Muscle of leg (tissue), 11 donors: Measurements from ENCODE around the gene PRKAG2. TPM values are rescaled to one million over a fixed set of nuclear protein-coding genes. Genes with fewer than 3 reads are reported as not detected.

ENCODE experiments used
- DNase-seq: peaks from one replicate; pipeline ENCODE4 v3.0.0; 2013
- H3K27ac ChIP-seq: one replicate; pipeline ENCODE4 v1.5.1; 2013; ENCODE audit warnings: mild to moderate bottlenecking, low read length, control low read depth
- H3K27me3 ChIP-seq: one replicate; pipeline ENCODE4 v1.6.1; 2013; ENCODE audit warnings: low read length; ENCODE audit not compliant: control insufficient read depth, insufficient read depth
- H3K36me3 ChIP-seq: one replicate; pipeline ENCODE4 v1.6.1; 2013; ENCODE audit warnings: low read length; ENCODE audit not compliant: control insufficient read depth, insufficient read depth
- H3K4me1 ChIP-seq: one replicate; pipeline ENCODE4 v1.6.1; 2013; ENCODE audit warnings: low read length; ENCODE audit not compliant: control insufficient read depth, insufficient read depth
- H3K4me3 ChIP-seq: one replicate; pipeline ENCODE4 v1.5.1; 2013; ENCODE audit warnings: low read length, control low read depth
- H3K9me3 ChIP-seq: replicated peaks from 2 replicates; pipeline ENCODE4 v1.6.1; 2013; ENCODE audit warnings: low read depth, low read length; ENCODE audit not compliant: control insufficient read depth
- whole genome bisulfite sequencing: methylation state at CpG from one replicate; pipeline ENCODE4 v1.1.5; 2013; ENCODE audit warnings: missing lambda C conversion rate; ENCODE audit not compliant: insufficient coverage; 5-methylcytosine and 5-hydroxymethylcytosine counted together
- polyA plus RNA-seq, 8 donors: library from polyadenylated mRNA; unstranded; fragments of 120-200 nt; gene quantifications; one replicate each; pipeline versions ENCODE4 v1.2.1 to v1.2.3, GENCODE V29; 2013; ENCODE audit warnings: inconsistent platforms in 1 of 8, low replicate concordance in 1 of 8; ENCODE audit not compliant: insufficient read length in 8 of 8, insufficient read depth in 1 of 8
- total RNA-seq: library from RNA; stranded (reverse); fragments of 120-200 nt; gene quantifications from one replicate; pipeline ENCODE4 v1.2.4, GENCODE V29; 2013

The PRKAG2 gene
- total and polyA plus RNA-seq, 9 donors, result 3.9 to 16.4 (median 11.2) TPM

- DNase-seq, result no peak
- Histone ChIP-seq H3K4me1 (peaks cover 33% of the 10 kb centered on the region), H3K36me3 (no peaks in the 10 kb centered on the region), H3K4me3 (no peak overlapping the region), H3K9me3 (no peaks in the 10 kb centered on the region), H3K27ac (no peak overlapping the region), H3K27me3 (peaks cover 6% of the 10 kb centered on the region)
- 77% methylated on average over 9 of the region's 13 CpGs for WGBS
Measured at GRCh38 chr7:151732292-151732691, 144.6 kb downstream of the PRKAG2 start.

- 75% methylated on average over 5 of the region's 8 CpGs for WGBS
- Histone ChIP-seq H3K27ac (no peak overlapping the region), H3K4me3 (no peak overlapping the region), H3K4me1 (peaks cover 25% of the 10 kb centered on the region), H3K9me3 (no peaks in the 10 kb centered on the region), H3K27me3 (peaks cover 6% of the 10 kb centered on the region), H3K36me3 (no peaks in the 10 kb centered on the region)
- DNase-seq, result no peak
Measured at GRCh38 chr7:151731022-151731441, 145.9 kb downstream of the PRKAG2 start.

DNA sequence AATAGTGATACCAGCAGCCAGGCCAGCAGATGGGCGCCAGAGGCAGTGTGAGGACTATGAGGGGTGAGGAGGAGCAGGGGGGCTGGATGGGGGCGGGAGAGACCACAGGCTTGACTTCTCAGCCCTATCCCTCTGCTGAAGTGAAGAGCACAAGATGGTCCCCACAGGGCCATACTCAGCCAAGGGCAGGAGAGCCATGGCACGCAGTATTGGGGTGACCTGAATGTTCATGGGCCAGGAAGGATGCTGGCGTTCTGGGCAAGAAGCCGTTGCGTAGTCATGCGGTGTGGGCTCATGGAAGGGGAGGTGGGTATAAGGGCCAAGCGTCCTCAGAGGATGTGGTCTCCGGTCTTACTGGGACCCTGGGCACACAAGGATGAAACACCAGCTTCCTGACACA lies 146.3 kb downstream of the PRKAG2 start:
- H3K4me3 ChIP-seq, result no peak overlapping the region
- no peak overlapping the region for H3K27ac ChIP-seq
- H3K9me3 ChIP-seq, result no peaks in the 10 kb centered on the region
- H3K27me3 ChIP-seq, result peaks cover 5% of the 10 kb centered on the region
- H3K4me1 ChIP-seq, result peaks cover 25% of the 10 kb centered on the region
- 93% methylated on average over 8 of the region's 9 CpGs for WGBS
- no peak for DNase-seq
- no peaks in the 10 kb centered on the region for H3K36me3 ChIP-seq

GRCh38 chr7:151729521-151729921 lies 147.4 kb downstream of the PRKAG2 start:
- no peak overlapping the region for H3K4me3 ChIP-seq
- no peaks in the 10 kb centered on the region for H3K9me3 ChIP-seq
- DNase-seq, result no peak
- H3K27me3 ChIP-seq, result peaks cover 4% of the 10 kb centered on the region
- no peak overlapping the region for H3K27ac ChIP-seq
- 83% methylated on average over 15 of the region's 15 CpGs for WGBS
- H3K4me1 ChIP-seq, result peaks cover 20% of the 10 kb centered on the region
- no peaks in the 10 kb centered on the region for H3K36me3 ChIP-seq

DNA sequence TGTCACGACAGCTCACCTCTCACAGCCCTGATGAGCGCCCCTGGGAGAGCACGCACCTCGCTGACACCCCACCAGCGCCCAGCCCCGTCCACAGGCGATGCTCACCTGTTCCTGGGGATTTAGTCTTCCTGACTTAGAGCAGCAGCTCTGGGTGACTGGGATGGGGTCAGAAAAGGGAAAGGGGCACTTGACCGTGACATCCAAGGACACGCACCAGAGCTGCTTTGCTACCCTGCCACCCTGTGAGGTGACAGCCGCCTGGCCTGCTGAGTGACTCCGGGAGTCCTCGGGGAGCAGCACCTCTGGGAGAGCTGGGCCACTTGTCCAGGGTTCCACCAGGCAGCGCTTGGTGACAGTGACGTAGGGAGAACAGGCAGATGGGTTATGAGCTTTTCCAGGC lies 148.2 kb downstream of the PRKAG2 start:
- peaks cover 4% of the 10 kb centered on the region for H3K27me3 ChIP-seq
- no peak overlapping the region for H3K4me3 ChIP-seq
- 89% methylated on average over 13 of the region's 14 CpGs for WGBS
- DNase-seq, result no peak
- no peak overlapping the region for H3K27ac ChIP-seq
- peaks cover 20% of the 10 kb centered on the region for H3K4me1 ChIP-seq
- no peaks in the 10 kb centered on the region for H3K36me3 ChIP-seq
- H3K9me3 ChIP-seq, result no peaks in the 10 kb centered on the region

- Histone ChIP-seq H3K4me1 (peaks cover 20% of the 10 kb centered on the region), H3K4me3 (no peak overlapping the region), H3K36me3 (no peaks in the 10 kb centered on the region), H3K27me3 (peaks cover 4% of the 10 kb centered on the region), H3K27ac (peak overlapping the region; percentile 29), H3K9me3 (no peaks in the 10 kb centered on the region)
- WGBS, result 68% methylated on average over 8 of the region's 8 CpGs
- no peak for DNase-seq
Measured at GRCh38 chr7:151728286-151728660, 148.6 kb downstream of the PRKAG2 start.

DNA sequence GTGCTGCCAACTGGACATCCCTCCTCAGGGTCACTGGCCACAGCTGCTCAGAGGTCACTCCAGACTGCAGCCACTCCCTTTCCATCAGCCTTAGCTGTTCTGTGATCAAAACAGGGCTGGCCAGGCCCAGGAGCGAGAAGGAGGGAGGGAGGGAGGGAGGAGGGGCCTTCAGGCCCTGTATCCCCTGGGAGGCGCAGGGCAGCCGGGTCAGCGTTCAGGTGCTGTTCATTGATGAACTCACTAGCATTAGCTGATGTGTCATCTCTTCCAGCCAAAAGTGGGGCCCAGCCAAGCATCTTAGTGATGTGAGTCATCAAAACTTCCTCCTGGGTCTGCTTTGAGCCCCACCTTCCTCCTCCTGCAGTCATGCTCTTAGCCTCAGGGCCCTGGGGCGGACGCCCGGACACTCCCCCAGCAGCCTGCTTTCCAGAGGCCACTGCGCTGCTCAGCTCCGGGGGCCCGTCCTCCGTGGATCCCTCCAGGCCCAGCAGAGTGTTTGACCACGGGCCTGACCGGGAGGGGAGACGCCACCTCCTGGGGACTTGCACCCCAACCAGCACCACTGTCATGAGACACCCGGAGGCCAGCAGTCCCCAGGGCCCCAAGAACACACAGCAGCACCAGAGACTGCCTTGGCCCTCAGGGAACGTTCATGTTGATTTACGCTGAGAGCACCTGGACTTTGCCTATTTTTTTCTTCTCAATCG lies 149.2 kb downstream of the PRKAG2 start:
- Histone ChIP-seq H3K27ac (peak overlapping the region; percentile 29), H3K9me3 (no peaks in the 10 kb centered on the region), H3K4me1 (peaks cover 20% of the 10 kb centered on the region), H3K36me3 (no peaks in the 10 kb centered on the region), H3K27me3 (no peaks in the 10 kb centered on the region), H3K4me3 (no peak overlapping the region)
- 30% methylated on average over 18 of the region's 18 CpGs for WGBS
- DNase-seq, result peak; percentile 97

DNA sequence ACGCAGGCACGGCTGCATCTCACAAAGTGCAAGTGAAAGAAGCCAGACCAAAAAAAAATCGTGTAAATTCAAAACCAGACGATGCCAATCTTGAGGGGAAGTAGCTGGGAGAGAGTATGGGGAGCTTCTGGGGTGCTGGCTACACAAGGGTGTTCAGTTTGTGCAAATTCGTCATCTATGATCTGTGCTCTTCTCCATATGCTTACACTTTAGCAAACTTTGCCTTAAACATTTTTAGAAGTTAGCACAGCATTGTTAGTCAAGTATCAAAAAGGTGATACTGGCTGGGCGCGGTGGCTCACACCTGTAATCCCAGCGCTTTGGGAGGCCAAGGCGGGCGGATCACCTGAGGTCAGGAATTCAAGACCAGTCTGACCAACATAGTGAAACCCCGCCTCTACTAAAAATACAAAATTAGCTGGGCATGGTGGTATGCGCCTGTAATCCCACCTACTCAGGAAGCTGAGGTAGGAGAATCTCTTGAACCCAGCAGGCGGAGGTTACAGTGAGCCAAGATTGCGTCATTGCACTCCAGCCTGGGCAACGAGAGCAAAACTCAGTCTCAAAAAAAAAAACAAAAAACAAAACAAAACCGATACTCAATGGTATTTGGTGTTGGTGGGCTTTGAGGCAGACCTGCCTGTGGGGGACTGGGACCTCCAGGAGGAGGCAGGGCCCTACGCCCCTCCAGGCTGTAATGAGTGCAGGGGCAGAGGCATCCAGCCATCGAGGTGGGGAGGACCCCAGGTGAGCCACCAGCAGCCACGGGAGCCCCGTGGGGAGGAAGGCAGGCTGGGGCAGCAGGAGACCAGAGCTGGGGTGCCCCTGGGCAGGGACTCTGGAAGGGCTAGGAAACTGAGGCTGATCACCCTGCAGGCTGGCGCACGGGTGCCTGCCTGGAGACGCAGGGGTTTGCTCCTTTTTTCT lies 150.0 kb downstream of the PRKAG2 start:
- no peaks in the 10 kb centered on the region for H3K36me3 ChIP-seq

GRCh38 chr7:151725844-151726651 lies 150.9 kb downstream of the PRKAG2 start:
- Histone ChIP-seq H3K27ac (no peak overlapping the region), H3K4me3 (no peak overlapping the region), H3K27me3 (peaks cover 3% of the 10 kb centered on the region), H3K36me3 (no peaks in the 10 kb centered on the region), H3K4me1 (peaks cover 20% of the 10 kb centered on the region), H3K9me3 (no peaks in the 10 kb centered on the region)
- no peak for DNase-seq
- WGBS, result 67% methylated on average over 15 of the region's 23 CpGs

More for the DNA sequence above, 150.0 kb downstream of the PRKAG2 start:
- no peak overlapping the region for H3K4me3 ChIP-seq
- 70% methylated on average over 16 of the region's 23 CpGs for WGBS
- H3K27ac ChIP-seq, result no peak overlapping the region
- no peaks in the 10 kb centered on the region for H3K9me3 ChIP-seq
- H3K4me1 ChIP-seq, result peaks cover 20% of the 10 kb centered on the region
- no peak for DNase-seq
- peaks cover 3% of the 10 kb centered on the region for H3K27me3 ChIP-seq
